ENCODE data around the gene IREB2.

DNA sequence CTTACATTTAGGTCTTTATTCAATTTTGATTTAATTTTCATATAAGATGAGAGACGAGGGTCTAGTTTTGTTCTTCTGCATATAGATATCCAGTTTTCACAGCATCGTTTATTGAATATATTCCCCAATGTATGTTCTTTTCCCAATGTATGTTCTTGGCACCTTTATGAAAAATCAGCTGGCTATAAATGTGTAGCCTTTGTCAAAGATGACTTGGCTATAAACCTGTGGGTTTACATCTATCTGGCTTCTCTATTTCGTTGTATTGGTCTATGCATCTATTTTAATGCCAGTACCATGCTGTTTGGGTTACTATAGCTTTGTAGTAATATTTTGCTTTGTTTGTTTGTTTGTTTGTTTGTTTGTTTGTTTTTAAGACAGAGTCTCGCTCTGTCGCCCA lies 11.7 kb upstream of the IREB2 start:
- TF ChIP-seq, protein P1, sequence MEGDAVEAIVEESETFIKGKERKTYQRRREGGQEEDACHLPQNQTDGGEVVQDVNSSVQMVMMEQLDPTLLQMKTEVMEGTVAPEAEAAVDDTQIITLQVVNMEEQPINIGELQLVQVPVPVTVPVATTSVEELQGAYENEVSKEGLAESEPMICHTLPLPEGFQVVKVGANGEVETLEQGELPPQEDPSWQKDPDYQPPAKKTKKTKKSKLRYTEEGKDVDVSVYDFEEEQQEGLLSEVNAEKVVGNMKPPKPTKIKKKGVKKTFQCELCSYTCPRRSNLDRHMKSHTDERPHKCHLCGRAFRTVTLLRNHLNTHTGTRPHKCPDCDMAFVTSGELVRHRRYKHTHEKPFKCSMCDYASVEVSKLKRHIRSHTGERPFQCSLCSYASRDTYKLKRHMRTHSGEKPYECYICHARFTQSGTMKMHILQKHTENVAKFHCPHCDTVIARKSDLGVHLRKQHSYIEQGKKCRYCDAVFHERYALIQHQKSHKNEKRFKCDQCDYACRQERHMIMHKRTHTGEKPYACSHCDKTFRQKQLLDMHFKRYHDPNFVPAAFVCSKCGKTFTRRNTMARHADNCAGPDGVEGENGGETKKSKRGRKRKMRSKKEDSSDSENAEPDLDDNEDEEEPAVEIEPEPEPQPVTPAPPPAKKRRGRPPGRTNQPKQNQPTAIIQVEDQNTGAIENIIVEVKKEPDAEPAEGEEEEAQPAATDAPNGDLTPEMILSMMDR (IDR thresholded peaks at IDR 0.05) = no peak
- TF ChIP-seq POLR2A (IDR thresholded peaks at IDR 0.05) = no peak
